HG03575 (cell line): Measurements from ENCODE around the gene STK40.

Experiments
- ATAC-seq: cut with Tn5 transposase; IDR thresholded peaks from one replicate; pipeline ENCODE4 v1.9.1; 2021; ENCODE audit not compliant: unreplicated experiment, insufficient number of reproducible peaks, low FRiP score; ENCODE audit errors: extremely low read depth

Gene STK40

DNA sequence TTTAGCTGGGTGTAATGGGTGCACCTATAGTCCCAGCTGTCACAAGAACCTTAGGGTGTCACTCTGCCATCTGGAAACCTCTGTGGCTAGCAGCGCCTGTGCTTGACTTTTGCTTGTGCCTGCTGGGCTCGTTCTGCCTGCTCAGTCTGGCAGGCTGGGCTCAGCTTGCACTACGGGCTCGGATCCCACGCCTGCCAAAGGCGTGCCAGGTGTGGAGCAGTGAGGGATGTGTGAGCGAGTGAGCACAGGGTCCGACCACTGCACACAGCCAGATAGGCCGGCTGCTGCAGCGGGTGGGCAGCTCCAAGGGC is 14.7 kb upstream of the STK40 start:
- ATAC-seq, result no peak

DNA sequence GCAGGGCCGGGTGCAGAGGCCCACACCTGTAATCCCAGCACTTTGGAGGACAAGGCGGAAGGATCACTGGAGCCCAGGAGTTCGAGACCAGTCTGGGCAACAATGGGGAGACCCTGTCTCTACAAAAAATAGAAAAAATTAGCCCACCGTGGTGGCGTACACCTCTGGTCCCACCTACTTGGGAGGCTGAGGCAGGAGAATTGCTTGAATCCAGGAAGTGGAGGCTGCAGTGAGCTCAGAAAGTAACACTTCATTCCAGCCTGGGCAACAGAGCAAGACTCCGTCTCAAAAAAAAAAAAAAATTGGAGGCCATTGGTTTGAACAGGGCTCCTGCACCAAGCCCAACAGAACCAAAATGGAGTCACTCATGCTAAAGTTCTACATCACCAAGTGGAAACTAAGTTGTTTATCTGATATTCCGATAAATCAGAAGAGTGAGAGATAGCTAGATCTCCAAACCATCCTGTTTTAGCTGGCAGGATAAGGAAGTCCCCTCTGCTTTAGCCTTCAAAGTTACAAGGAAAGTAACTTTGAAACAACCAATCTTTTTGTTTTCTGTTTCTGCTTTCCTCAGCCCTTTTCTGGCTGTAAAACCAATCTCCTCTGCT is 12.8 kb upstream of the STK40 start:
- ATAC-seq, result no peak

DNA sequence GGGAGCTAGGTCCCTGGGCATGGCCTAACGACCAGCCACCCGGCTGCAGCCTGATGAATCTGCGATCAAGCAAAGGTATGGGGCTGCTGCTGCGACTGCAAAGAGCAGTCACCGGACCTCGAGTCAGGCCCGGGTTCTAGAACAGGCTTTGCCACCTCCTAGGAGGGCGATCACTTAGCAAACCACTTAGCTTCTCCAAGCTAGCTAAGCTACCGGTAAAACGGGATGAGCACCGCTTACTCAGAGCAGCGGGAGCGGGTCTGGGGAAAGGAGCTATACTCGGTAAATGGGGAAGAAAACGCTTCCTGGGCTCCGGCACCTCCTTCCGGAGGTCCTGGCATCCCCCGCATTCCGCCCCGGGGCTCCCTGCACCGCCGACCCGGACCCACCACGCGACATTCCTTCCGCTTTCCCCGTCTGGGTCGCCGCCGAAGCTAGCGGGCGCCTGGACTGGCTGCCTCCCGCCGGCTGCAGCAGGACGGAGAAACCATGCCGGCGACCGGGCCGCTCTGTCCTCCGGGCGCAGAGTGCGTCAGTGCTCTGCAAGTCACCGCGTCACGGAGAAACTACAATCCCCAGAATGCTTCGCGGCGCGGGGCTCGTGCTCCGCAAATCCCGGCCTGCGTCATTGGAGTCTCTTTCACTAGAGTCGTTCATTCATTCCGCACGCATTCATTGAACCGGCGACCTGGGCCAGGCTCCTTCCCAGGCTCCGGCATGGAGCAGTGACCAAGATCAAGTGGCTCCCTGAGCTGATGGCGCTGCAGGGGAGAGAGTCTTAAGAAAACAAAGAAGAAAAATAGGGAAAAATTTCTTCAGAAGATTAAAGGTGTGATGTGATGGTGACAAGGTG is 11.9 kb upstream of the STK40 start, which contains the start of gene LSM10:
Gene LSM10 (minus strand): TSS at position 531 of the 853 bp plus-strand sequence. CDS start 3,779 bp downstream, outside the sequence.
- no peak for ATAC-seq

DNA sequence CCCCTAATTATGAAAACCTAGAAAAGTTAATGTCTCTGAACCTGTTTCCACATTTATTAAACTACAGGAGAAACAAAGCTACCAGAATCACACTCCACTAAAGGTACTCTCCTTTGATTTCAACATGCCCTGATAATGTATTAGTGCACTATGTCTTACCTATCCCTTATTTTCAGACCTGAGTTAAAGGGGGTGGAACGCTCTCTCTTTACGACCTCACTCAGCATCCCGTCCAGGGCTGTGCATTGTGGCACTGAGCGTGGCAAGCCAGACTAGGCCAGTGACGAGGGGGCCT is 11.3 kb upstream of the STK40 start:
- ATAC-seq, result no peak

DNA sequence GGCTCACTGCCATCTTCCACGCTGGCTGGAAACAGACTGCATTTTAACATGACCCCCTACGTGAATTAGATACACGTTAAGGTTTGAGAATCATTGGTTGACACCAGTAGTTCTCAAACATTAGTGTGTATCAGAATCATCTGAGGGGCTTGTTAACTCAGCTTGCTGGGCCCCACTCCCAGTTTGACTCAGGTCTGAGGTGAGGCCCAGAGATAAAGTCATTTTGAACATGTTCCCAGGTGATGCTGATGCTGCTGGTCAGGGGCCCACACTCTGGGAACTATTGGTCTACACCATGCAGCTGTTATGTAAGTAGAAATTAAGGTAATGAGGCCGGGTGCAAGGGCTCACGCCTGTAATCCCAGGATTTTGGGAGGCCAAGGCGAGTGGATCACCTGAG is 10.6 kb upstream of the STK40 start:
- ATAC-seq, result no peak

DNA sequence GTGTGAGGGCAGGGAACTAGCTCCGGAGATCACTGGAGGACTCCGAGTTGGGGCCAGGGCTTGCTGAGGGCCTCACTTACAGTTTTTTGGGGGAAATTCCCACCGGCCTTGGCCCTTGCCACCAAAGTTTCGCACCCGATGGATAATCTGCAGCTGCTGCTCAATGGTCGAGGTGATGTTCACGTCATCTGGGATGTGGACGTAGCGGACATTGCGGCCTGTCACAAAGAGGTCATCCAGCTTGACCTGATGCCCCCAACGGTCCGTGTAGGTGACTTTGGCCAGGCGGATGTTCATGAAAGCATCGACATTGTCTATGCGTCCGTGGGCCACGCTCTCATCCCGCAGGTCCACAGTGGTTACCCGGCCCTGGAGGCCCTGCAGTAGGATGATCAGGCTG is 8.0 kb upstream of the STK40 start:
- no peak for ATAC-seq

GRCh38 chr1:36392836-36393235 is 7.1 kb upstream of the STK40 start:
- ATAC-seq, result no peak

DNA sequence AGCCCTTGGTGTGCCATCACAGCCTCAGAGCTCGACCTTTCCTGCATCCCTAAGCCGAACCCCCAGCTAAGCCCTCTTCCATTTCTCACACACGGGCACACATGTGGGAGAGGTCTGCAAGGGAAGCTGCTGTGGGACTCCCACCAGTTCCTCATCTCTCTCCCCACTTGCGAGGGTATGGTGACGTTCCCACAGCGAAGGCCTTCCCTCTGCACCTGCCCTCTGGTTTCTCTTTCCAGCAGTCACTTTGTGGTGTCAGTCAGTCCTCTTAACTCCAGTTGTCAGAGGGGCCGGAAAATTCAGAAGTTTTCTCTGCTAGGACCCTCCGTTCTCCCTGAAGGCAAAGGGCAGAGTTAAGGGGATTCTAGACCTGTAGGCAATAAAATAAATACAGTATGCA is 5.5 kb upstream of the STK40 start:
- ATAC-seq, result no peak

DNA sequence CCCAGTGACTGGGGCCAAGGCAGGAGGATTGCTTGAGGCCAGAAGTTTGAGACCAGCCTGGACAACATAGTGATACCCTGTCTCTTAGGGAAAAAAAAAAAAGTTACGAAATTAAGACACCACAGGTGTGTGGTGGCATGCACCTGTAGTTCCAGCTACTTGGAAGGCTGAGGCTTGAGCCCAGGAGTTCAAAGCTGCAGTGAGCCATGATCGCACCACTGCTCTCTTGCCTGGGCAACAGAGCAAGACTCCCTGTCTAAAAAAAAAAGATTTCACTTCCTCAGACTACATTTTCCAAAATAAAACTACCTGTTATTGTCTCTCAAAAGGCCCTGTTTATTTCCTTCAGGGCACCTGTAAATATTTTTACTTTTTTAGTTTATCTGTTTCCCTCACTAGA is 4.7 kb upstream of the STK40 start:
- no peak for ATAC-seq

DNA sequence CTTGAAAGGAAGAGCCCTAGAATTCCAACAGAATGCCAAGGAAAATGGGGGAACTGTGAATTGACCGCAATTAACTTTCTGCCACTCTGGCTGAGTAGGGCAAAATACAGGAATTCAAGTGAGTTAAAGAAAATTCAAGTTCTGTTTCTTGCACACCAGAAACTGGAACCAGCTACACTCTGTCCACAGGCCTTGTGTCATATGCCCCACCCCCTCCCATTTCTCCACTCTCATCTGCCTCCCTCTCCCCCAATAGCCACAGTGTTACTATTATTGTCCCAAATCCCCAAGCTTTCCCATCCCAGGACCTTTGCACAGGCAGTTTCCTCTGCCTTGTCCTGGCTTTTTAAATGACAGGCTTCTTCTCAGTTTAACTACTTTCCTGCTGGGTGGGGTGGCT is 4.3 kb upstream of the STK40 start:
- ATAC-seq, result no peak

- no peak for ATAC-seq
Measured at GRCh38 chr1:36389261-36389660, 3.5 kb upstream of the STK40 start.

GRCh38 chr1:36387141-36387949 is 1.6 kb upstream of the STK40 start:
- no peak for ATAC-seq

- ATAC-seq, result peak; percentile 37
Measured at GRCh38 chr1:36386265-36387140, 779 bp upstream of the STK40 start.

GRCh38 chr1:36384542-36385409 is 948 bp downstream of the STK40 start:
- ATAC-seq, result no peak

GRCh38 chr1:36383240-36383639 is 2.5 kb downstream of the STK40 start:
- no peak for ATAC-seq

GRCh38 chr1:36382669-36383068 is 3.1 kb downstream of the STK40 start:
- ATAC-seq, result no peak

GRCh38 chr1:36382231-36382630 is 3.5 kb downstream of the STK40 start:
- ATAC-seq, result no peak

GRCh38 chr1:36381405-36381804 is 4.3 kb downstream of the STK40 start:
- ATAC-seq, result no peak
